DOHH2 (cell line): ENCODE measurements around the gene NFIB.

ENCODE experiments used
- EZH2phosphoT487 ChIP-seq: fragments of 200-600 bp; sonication (generic); IDR thresholded peaks from 2 replicates; pipeline ENCODE4 v1.6.1; 2017; ENCODE audit warnings: borderline replicate concordance, mild to moderate bottlenecking, antibody characterized with exemption, low read length, moderate library complexity, mixed read lengths
- TF ChIP-seq, protein P1 (sequence below): fragments of 200-600 bp; sonication (generic); IDR thresholded peaks from one replicate; pipeline ENCODE4 v1.5.1; 2014; ENCODE audit warnings: antibody characterized with exemption, mild to moderate bottlenecking, low read depth, low read length; ENCODE audit not compliant: poor library complexity, severe bottlenecking

- TF ChIP-seq, protein P1, sequence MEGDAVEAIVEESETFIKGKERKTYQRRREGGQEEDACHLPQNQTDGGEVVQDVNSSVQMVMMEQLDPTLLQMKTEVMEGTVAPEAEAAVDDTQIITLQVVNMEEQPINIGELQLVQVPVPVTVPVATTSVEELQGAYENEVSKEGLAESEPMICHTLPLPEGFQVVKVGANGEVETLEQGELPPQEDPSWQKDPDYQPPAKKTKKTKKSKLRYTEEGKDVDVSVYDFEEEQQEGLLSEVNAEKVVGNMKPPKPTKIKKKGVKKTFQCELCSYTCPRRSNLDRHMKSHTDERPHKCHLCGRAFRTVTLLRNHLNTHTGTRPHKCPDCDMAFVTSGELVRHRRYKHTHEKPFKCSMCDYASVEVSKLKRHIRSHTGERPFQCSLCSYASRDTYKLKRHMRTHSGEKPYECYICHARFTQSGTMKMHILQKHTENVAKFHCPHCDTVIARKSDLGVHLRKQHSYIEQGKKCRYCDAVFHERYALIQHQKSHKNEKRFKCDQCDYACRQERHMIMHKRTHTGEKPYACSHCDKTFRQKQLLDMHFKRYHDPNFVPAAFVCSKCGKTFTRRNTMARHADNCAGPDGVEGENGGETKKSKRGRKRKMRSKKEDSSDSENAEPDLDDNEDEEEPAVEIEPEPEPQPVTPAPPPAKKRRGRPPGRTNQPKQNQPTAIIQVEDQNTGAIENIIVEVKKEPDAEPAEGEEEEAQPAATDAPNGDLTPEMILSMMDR: no peak
- TF ChIP-seq EZH2phosphoT487: no peak
These were observed 251.2 kb downstream of the NFIB start for GRCh38 chr9:14062586-14063221.
